HEK293 (cell line): ENCODE measurements around the gene DHX8.
A peak's percentile ranks its signal among the peaks of the same experiment; 100 is the strongest.

Experiments used
- HOXC10 ChIP-seq: sonication (generic); formaldehyde crosslinking; IDR thresholded peaks from 2 replicates; pipeline ENCODE4 v1.8.1; 2023; ENCODE audit warnings: mild to moderate bottlenecking, missing genetic modification reagents
- KLF16 ChIP-seq: fragments of 450-650 bp; formaldehyde crosslinking; IDR thresholded peaks from 2 replicates; pipeline ENCODE4 v1.5.1; 2017; ENCODE audit warnings: missing biosample characterization, missing genetic modification characterization
- KLF9 ChIP-seq: fragments of 450-650 bp; formaldehyde crosslinking; IDR thresholded peaks from 2 replicates; pipeline ENCODE4 v1.5.1; 2016; ENCODE audit warnings: missing biosample characterization, missing genetic modification characterization, low read depth
- PRDM10 ChIP-seq: fragments of 450-650 bp; formaldehyde crosslinking; IDR thresholded peaks from 2 replicates; pipeline ENCODE4 v1.5.1; 2016; ENCODE audit warnings: missing biosample characterization, missing genetic modification characterization
- RBAK ChIP-seq: fragments of 450-650 bp; formaldehyde crosslinking; IDR thresholded peaks from 2 replicates; pipeline ENCODE4 v1.5.1; 2016; ENCODE audit warnings: missing biosample characterization, missing genetic modification characterization
- SCRT2 ChIP-seq: fragments of 450-650 bp; formaldehyde crosslinking; IDR thresholded peaks from 2 replicates; pipeline ENCODE4 v1.5.1; 2016; ENCODE audit warnings: missing biosample characterization, missing genetic modification characterization
- TRIM28 ChIP-seq: IDR thresholded peaks from 2 replicates; pipeline ENCODE4 v1.6.1; 2011; ENCODE audit warnings: low read length, control low read depth, borderline replicate concordance
- WT1 ChIP-seq: fragments of 450-650 bp; formaldehyde crosslinking; IDR thresholded peaks from 2 replicates; pipeline ENCODE4 v1.5.1; 2016; ENCODE audit warnings: missing biosample characterization, missing genetic modification characterization
- ZIC2 ChIP-seq: fragments of 450-650 bp; formaldehyde crosslinking; IDR thresholded peaks from 2 replicates; pipeline ENCODE4 v1.5.1; 2016; ENCODE audit warnings: missing biosample characterization, missing genetic modification characterization
- ZNF132 ChIP-seq: fragments of 450-650 bp; formaldehyde crosslinking; IDR thresholded peaks from 2 replicates; pipeline ENCODE4 v1.5.1; 2017; ENCODE audit warnings: missing biosample characterization, missing genetic modification characterization, borderline replicate concordance
- ZNF157 ChIP-seq: fragments of 450-650 bp; formaldehyde crosslinking; IDR thresholded peaks from 2 replicates; pipeline ENCODE4 v1.5.1; 2016; ENCODE audit warnings: missing biosample characterization, missing genetic modification characterization
- ZNF2 ChIP-seq: fragments of 450-650 bp; formaldehyde crosslinking; IDR thresholded peaks from 2 replicates; pipeline ENCODE4 v1.5.1; 2016; ENCODE audit warnings: missing biosample characterization, missing genetic modification characterization
- ZNF350 ChIP-seq: fragments of 450-650 bp; formaldehyde crosslinking; IDR thresholded peaks from 2 replicates; pipeline ENCODE4 v1.5.0; 2017; ENCODE audit warnings: missing biosample characterization, mild to moderate bottlenecking, missing genetic modification characterization
- ZNF433 ChIP-seq: fragments of 450-650 bp; formaldehyde crosslinking; IDR thresholded peaks from 2 replicates; pipeline ENCODE4 v1.5.1; 2016; ENCODE audit warnings: missing biosample characterization, missing genetic modification characterization, low read depth
- ZNF501 ChIP-seq: fragments of 450-650 bp; formaldehyde crosslinking; IDR thresholded peaks from 2 replicates; pipeline ENCODE4 v1.5.1; 2016; ENCODE audit warnings: missing biosample characterization, missing genetic modification characterization
- ZNF510 ChIP-seq: fragments of 450-650 bp; formaldehyde crosslinking; IDR thresholded peaks from 2 replicates; pipeline ENCODE4 v1.5.1; 2018; ENCODE audit warnings: mild to moderate bottlenecking, missing genetic modification characterization, missing biosample characterization; ENCODE audit not compliant: insufficient replicate concordance
- ZNF513 ChIP-seq: fragments of 450-650 bp; IDR thresholded peaks from 2 replicates; pipeline ENCODE4 v1.5.1; 2018; ENCODE audit warnings: missing biosample characterization, missing genetic modification characterization
- ZNF555 ChIP-seq: fragments of 450-650 bp; formaldehyde crosslinking; conservative IDR thresholded peaks from 2 replicates; pipeline ENCODE4 v1.5.1; 2017; ENCODE audit warnings: missing biosample characterization, mild to moderate bottlenecking, missing genetic modification characterization, inconsistent platforms
- ZNF571 ChIP-seq: fragments of 450-650 bp; formaldehyde crosslinking; IDR thresholded peaks from 2 replicates; pipeline ENCODE4 v1.5.0; 2017; ENCODE audit warnings: missing biosample characterization, missing genetic modification characterization
- ZNF610 ChIP-seq: fragments of 450-650 bp; formaldehyde crosslinking; IDR thresholded peaks from 2 replicates; pipeline ENCODE4 v1.5.1; 2016; ENCODE audit warnings: missing biosample characterization, missing genetic modification characterization, borderline replicate concordance
- ZNF623 ChIP-seq: fragments of 450-650 bp; formaldehyde crosslinking; IDR thresholded peaks from 2 replicates; pipeline ENCODE4 v1.5.1; 2016; ENCODE audit warnings: missing biosample characterization, missing genetic modification characterization
- ZNF792 ChIP-seq: fragments of 450-650 bp; formaldehyde crosslinking; IDR thresholded peaks from 2 replicates; pipeline ENCODE4 v1.5.1; 2016; ENCODE audit warnings: missing biosample characterization, missing genetic modification characterization
- TF ChIP-seq, protein P1 (sequence below): fragments of 450-650 bp; formaldehyde crosslinking; IDR thresholded peaks from 2 replicates; pipeline ENCODE4 v1.5.1; 2016; ENCODE audit warnings: missing biosample characterization, missing genetic modification characterization
- TF ChIP-seq, protein P2 (sequence below): fragments of 450-650 bp; formaldehyde crosslinking; IDR thresholded peaks from 2 replicates; pipeline ENCODE4 v1.5.1; 2016; ENCODE audit warnings: missing biosample characterization, missing genetic modification characterization, borderline replicate concordance
- TF ChIP-seq, protein P3 (sequence below): fragments of 450-650 bp; formaldehyde crosslinking; IDR thresholded peaks from 2 replicates; pipeline ENCODE4 v1.5.1; 2016; ENCODE audit warnings: missing biosample characterization, missing genetic modification characterization
- TF ChIP-seq, protein P4 (sequence below): fragments of 450-650 bp; formaldehyde crosslinking; IDR thresholded peaks from 2 replicates; pipeline ENCODE4 v1.5.1; 2016; ENCODE audit warnings: missing biosample characterization, missing genetic modification characterization

The DHX8 gene

DNA sequence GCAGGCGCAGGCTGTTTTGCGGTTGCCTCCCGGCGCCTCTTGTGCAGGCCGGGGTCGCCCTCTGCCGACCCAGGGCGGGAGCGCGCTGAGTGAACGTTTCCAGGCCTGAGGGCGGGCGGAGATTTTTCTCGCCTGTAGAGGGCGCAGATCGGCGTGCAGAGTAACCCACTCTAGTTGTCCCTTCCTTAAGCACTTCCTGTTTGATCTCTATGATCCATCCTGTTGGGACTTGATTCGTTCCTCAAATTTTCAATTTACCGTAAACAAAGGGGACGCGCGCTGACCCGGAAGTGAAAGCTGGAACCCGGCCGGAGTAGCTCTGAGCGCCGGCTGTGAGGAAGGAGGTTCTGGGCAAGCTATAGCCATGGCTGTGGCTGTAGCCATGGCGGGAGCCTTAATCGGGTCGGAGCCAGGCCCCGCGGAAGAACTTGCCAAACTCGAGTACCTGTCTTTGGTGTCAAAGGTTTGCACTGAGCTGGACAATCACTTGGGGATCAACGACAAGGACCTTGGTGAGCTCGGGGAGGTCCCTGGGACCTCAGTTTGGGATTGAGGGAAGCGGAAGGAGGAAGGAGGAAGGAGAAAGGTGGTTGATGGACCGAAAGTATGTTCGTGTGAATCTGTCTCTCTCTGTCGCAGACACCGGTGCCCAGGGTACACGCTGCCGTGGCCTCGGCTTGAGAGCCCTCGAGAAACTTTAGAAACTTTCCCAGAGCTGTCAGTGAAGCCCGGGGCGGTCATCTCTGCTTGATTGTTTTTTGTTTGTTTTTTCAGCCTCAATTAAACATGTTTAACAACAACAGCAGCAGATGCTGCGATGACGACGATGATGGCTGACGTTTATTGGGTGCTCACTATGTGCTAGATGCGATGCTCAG, at the start of gene DHX8 (continued):
- TF ChIP-seq RBAK (no peak), TRIM28 (peak; percentile 77; the same call in 1 of the 2 replicates), ZNF571 (tag by site-specific recombination) (no peak), ZNF510 (tag by site-specific recombination) (no peak), ZNF132 (tag by site-specific recombination) (no peak), ZNF792 (tag by site-specific recombination) (no peak), HOXC10 (CRISPR knock-in tag) (peak; percentile 79; the same call in 1 of the 2 replicates), KLF16 (tag by site-specific recombination) (peak; percentile 75; the same call in 1 of the 2 replicates), WT1 (tag by site-specific recombination) (peak; percentile 38), ZNF157 (tag by site-specific recombination) (no peak), ZNF433 (no peak), ZNF2 (tag by site-specific recombination) (peak; percentile 79; the same call in 1 of the 2 replicates), PRDM10 (tag by site-specific recombination) (peak; percentile 83), ZNF513 (tag by site-specific recombination) (peak; percentile 3; the same call in 1 of the 2 replicates), ZNF501 (tag by site-specific recombination) (peak; percentile 88), ZNF610 (tag by site-specific recombination) (peak; percentile 12; the same call in 1 of the 2 replicates), ZNF555 (no peak), SCRT2 (tag by site-specific recombination) (no peak), ZIC2 (tag by site-specific recombination) (0 out of 2 replicates have a peak, but pooled peaks have one; percentile 10), ZNF350 (tag by site-specific recombination) (no peak), ZNF623 (tag by site-specific recombination) (peak; percentile 27; the same call in 1 of the 2 replicates), KLF9 (no peak)
- TF ChIP-seq, protein P1, sequence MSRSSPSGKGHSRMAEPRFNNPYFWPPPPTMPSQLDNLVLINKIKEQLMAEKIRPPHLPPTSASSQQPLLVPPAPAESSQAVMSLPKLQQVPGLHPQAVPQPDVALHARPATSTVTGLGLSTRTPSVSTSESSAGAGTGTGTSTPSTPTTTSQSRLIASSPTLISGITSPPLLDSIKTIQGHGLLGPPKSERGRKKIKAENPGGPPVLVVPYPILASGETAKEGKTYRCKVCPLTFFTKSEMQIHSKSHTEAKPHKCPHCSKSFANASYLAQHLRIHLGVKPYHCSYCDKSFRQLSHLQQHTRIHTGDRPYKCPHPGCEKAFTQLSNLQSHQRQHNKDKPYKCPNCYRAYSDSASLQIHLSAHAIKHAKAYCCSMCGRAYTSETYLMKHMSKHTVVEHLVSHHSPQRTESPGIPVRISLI (tag by site-specific recombination) = no peak
- TF ChIP-seq, protein P2, sequence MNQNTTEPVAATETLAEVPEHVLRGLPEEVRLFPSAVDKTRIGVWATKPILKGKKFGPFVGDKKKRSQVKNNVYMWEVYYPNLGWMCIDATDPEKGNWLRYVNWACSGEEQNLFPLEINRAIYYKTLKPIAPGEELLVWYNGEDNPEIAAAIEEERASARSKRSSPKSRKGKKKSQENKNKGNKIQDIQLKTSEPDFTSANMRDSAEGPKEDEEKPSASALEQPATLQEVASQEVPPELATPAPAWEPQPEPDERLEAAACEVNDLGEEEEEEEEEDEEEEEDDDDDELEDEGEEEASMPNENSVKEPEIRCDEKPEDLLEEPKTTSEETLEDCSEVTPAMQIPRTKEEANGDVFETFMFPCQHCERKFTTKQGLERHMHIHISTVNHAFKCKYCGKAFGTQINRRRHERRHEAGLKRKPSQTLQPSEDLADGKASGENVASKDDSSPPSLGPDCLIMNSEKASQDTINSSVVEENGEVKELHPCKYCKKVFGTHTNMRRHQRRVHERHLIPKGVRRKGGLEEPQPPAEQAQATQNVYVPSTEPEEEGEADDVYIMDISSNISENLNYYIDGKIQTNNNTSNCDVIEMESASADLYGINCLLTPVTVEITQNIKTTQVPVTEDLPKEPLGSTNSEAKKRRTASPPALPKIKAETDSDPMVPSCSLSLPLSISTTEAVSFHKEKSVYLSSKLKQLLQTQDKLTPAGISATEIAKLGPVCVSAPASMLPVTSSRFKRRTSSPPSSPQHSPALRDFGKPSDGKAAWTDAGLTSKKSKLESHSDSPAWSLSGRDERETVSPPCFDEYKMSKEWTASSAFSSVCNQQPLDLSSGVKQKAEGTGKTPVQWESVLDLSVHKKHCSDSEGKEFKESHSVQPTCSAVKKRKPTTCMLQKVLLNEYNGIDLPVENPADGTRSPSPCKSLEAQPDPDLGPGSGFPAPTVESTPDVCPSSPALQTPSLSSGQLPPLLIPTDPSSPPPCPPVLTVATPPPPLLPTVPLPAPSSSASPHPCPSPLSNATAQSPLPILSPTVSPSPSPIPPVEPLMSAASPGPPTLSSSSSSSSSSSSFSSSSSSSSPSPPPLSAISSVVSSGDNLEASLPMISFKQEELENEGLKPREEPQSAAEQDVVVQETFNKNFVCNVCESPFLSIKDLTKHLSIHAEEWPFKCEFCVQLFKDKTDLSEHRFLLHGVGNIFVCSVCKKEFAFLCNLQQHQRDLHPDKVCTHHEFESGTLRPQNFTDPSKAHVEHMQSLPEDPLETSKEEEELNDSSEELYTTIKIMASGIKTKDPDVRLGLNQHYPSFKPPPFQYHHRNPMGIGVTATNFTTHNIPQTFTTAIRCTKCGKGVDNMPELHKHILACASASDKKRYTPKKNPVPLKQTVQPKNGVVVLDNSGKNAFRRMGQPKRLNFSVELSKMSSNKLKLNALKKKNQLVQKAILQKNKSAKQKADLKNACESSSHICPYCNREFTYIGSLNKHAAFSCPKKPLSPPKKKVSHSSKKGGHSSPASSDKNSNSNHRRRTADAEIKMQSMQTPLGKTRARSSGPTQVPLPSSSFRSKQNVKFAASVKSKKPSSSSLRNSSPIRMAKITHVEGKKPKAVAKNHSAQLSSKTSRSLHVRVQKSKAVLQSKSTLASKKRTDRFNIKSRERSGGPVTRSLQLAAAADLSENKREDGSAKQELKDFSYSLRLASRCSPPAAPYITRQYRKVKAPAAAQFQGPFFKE = no peak
- TF ChIP-seq, protein P3, sequence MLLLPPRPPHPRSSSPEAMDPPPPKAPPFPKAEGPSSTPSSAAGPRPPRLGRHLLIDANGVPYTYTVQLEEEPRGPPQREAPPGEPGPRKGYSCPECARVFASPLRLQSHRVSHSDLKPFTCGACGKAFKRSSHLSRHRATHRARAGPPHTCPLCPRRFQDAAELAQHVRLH (tag by site-specific recombination) = peak; percentile 82
- TF ChIP-seq, protein P4, sequence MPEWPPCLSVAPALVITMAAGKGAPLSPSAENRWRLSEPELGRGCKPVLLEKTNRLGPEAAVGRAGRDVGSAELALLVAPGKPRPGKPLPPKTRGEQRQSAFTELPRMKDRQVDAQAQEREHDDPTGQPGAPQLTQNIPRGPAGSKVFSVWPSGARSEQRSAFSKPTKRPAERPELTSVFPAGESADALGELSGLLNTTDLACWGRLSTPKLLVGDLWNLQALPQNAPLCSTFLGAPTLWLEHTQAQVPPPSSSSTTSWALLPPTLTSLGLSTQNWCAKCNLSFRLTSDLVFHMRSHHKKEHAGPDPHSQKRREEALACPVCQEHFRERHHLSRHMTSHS (tag by site-specific recombination) = no peak
